Vagina (tissue), 2 donors: ENCODE data around the gene ADCY1. TPM values are rescaled to one million over a fixed set of nuclear protein-coding genes. Genes with fewer than 3 reads are reported as not detected.
"Not testable (repeated sequence)": the region's sequence is repeated elsewhere in the genome, so short reads cannot be mapped to it uniquely, and the experiment has no call there.

Experiments used
- DNase-seq, 2 donors: peaks; one replicate each; pipeline ENCODE4 v3.0.0-alpha.2; 2017; ENCODE audit errors: extremely low spot score in 2 of 2
- H3K27ac ChIP-seq: fragments of 200-600 bp; sonication (generic); one replicate; pipeline ENCODE4 v1.5.1; 2019
- H3K27me3 ChIP-seq: fragments of 200-600 bp; sonication (generic); one replicate; pipeline ENCODE4 v1.5.1; 2019
- H3K36me3 ChIP-seq, 2 donors: fragments of 200-600 bp; sonication (generic); one replicate each; pipeline ENCODE4 v1.5.1; 2017 to 2019
- H3K4me1 ChIP-seq: fragments of 200-600 bp; sonication (generic); one replicate; pipeline ENCODE4 v1.5.1; 2019
- H3K4me3 ChIP-seq, 2 donors: fragments of 200-600 bp; sonication (generic); 1 replicate in 1 of 2; 2 replicates in 1 of 2; pipeline ENCODE4 v1.5.1; 2016 to 2019
- H3K9me3 ChIP-seq: fragments of 200-600 bp; sonication (generic); one replicate; pipeline ENCODE4 v1.5.1; 2019
- CTCF ChIP-seq, 3 experiments: fragments of 450-650 bp in 2 of 3; fragments of 200-600 bp in 1 of 3; sonication (generic) in 1 of 3; IDR thresholded peaks; one replicate each; pipeline ENCODE4 v1.5.1; 2017 to 2019; ENCODE audit warnings: antibody characterized with exemption in 3 of 3, mild to moderate bottlenecking in 2 of 3, moderate library complexity in 2 of 3
- POLR2A ChIP-seq, 2 donors: fragments of 450-650 bp; IDR thresholded peaks; one replicate each; pipeline ENCODE4 v1.6.1; 2017; ENCODE audit warnings: antibody characterized with exemption in 2 of 2, mild to moderate bottlenecking in 2 of 2, moderate library complexity in 2 of 2
- POLR2AphosphoS5 ChIP-seq, 2 donors: sonication (generic); formaldehyde crosslinking; IDR thresholded peaks; one replicate each; pipeline ENCODE4 v1.9.0; 2017; ENCODE audit warnings: antibody characterized with exemption in 2 of 2, mild to moderate bottlenecking in 2 of 2, low read depth in 1 of 2; ENCODE audit not compliant: insufficient read depth in 1 of 2
- intact Hi-C: fragments of 100-400 bp; cut with DNase I; formaldehyde crosslinking; loops from one replicate; pipeline ENCODE4 v1.15.1; 2023
- total RNA-seq: library from RNA; depleted of rRNA; stranded (reverse); fragments of >200 nt; gene quantifications from one replicate; pipeline ENCODE4 v1.2.3, GENCODE V29; 2016

Gene ADCY1
- total RNA-seq, 1 donor from 2014 or later: 2.5 TPM

- Histone ChIP-seq H3K9me3 (no peaks in the 10 kb centered on the region), H3K27ac (no peak overlapping the region), H3K4me3 (no peak overlapping the region), H3K4me1 (no peaks in the 10 kb centered on the region), H3K27me3 (no peaks in the 10 kb centered on the region), H3K36me3 (peaks cover 0 to 5% of the 10 kb centered on the region in 2 donors)
- peak in 1 of 2 donors; percentile 94 for DNase-seq
- intact Hi-C loops: no loop called here
- no peak for TF ChIP-seq POLR2AphosphoS5 (IDR thresholded peaks at IDR 0.05; ENCODE audit: insufficient read depth in 1 of 2, low read depth in 1 of 2)
- TF ChIP-seq CTCF (IDR thresholded peaks at IDR 0.05): no peak
- no peak for TF ChIP-seq POLR2A (IDR thresholded peaks at IDR 0.05)
Measured at GRCh38 chr7:45718464-45719330, 144.5 kb downstream of the ADCY1 start.

- TF ChIP-seq POLR2AphosphoS5 (IDR thresholded peaks at IDR 0.05; ENCODE audit: insufficient read depth in 1 of 2, low read depth in 1 of 2) (no peak), CTCF (IDR thresholded peaks at IDR 0.05) (no peak), POLR2A (IDR thresholded peaks at IDR 0.05) (no peak)
Measured at GRCh38 chr7:45720989-45721388, 146.8 kb downstream of the ADCY1 start.

GRCh38 chr7:45721686-45722598 is 147.8 kb downstream of the ADCY1 start:
- Histone ChIP-seq H3K9me3 (no peaks in the 10 kb centered on the region), H3K27ac (no peak overlapping the region), H3K27me3 (no peaks in the 10 kb centered on the region), H3K4me3 (no peak overlapping the region), H3K36me3 (peaks cover 0 to 34% of the 10 kb centered on the region in 2 donors), H3K4me1 (no peaks in the 10 kb centered on the region)
- no peak for DNase-seq
- intact Hi-C loops: no loop called here
- TF ChIP-seq POLR2AphosphoS5 (IDR thresholded peaks at IDR 0.05; ENCODE audit: insufficient read depth in 1 of 2, low read depth in 1 of 2) (no peak), CTCF (IDR thresholded peaks at IDR 0.05) (no peak), POLR2A (IDR thresholded peaks at IDR 0.05) (no peak)

More at GRCh38 chr7:45720989-45721388, 146.8 kb downstream of the ADCY1 start:
- H3K4me3 ChIP-seq: no peak overlapping the region
- no peaks in the 10 kb centered on the region for H3K9me3 ChIP-seq
- H3K36me3 ChIP-seq: peaks cover 0 to 25% of the 10 kb centered on the region in 2 donors
- DNase-seq: no peak
- H3K27ac ChIP-seq: no peak overlapping the region
- intact Hi-C loops: no loop called here
- H3K27me3 ChIP-seq: no peaks in the 10 kb centered on the region
- H3K4me1 ChIP-seq: no peaks in the 10 kb centered on the region

- H3K27ac ChIP-seq, H3K27me3 ChIP-seq, H3K4me1 ChIP-seq, DNase-seq, intact Hi-C loops, H3K9me3 ChIP-seq, H3K4me3 ChIP-seq: not testable (repeated sequence)
- peaks cover 0 to 49% of the 10 kb centered on the region in 2 donors for H3K36me3 ChIP-seq
Measured at GRCh38 chr7:45725231-45725630, 151.1 kb downstream of the ADCY1 start.

GRCh38 chr7:45726883-45727282 is 152.7 kb downstream of the ADCY1 start:
- Histone ChIP-seq H3K27ac (no peak overlapping the region), H3K4me3 (no peak overlapping the region), H3K36me3 (peaks cover 0 to 49% of the 10 kb centered on the region in 2 donors), H3K27me3 (no peaks in the 10 kb centered on the region), H3K4me1 (no peaks in the 10 kb centered on the region), H3K9me3 (no peaks in the 10 kb centered on the region)
- TF ChIP-seq POLR2AphosphoS5 (IDR thresholded peaks at IDR 0.05; ENCODE audit: insufficient read depth in 1 of 2, low read depth in 1 of 2) (no peak), POLR2A (IDR thresholded peaks at IDR 0.05) (no peak), CTCF (IDR thresholded peaks at IDR 0.05) (no peak)
- no peak for DNase-seq
- intact Hi-C loops: no loop called here
